ENCODE measurements around the gene OMP.

The OMP gene

DNA sequence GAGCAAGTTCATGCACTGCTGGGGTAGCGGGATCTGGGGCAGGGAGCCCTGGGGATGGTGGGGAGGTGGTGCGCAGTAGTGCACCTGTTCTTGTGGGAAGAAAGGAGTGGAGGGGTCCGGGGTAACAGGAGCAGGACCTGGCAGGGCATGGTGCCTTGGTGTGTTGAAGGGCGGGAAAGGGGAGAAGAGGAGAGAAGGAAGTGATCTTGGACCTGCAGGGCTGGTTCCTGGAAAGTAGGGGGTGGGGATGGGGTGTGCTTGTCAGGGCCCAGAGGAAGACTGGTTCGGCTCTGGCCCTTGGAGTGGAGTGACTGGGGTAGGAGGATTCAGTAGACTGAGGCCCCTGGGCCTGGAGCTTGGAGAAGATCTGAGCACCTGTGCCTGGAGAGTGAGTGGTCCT is 46.7 kb upstream of the OMP start:
- TF ChIP-seq, protein P1, sequence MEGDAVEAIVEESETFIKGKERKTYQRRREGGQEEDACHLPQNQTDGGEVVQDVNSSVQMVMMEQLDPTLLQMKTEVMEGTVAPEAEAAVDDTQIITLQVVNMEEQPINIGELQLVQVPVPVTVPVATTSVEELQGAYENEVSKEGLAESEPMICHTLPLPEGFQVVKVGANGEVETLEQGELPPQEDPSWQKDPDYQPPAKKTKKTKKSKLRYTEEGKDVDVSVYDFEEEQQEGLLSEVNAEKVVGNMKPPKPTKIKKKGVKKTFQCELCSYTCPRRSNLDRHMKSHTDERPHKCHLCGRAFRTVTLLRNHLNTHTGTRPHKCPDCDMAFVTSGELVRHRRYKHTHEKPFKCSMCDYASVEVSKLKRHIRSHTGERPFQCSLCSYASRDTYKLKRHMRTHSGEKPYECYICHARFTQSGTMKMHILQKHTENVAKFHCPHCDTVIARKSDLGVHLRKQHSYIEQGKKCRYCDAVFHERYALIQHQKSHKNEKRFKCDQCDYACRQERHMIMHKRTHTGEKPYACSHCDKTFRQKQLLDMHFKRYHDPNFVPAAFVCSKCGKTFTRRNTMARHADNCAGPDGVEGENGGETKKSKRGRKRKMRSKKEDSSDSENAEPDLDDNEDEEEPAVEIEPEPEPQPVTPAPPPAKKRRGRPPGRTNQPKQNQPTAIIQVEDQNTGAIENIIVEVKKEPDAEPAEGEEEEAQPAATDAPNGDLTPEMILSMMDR (IDR thresholded peaks at IDR 0.05): no peak
- no peaks in the 10 kb centered on the region for H3K27me3 ChIP-seq (ENCODE audit: control insufficient read depth, insufficient read depth, low read length)

DNA sequence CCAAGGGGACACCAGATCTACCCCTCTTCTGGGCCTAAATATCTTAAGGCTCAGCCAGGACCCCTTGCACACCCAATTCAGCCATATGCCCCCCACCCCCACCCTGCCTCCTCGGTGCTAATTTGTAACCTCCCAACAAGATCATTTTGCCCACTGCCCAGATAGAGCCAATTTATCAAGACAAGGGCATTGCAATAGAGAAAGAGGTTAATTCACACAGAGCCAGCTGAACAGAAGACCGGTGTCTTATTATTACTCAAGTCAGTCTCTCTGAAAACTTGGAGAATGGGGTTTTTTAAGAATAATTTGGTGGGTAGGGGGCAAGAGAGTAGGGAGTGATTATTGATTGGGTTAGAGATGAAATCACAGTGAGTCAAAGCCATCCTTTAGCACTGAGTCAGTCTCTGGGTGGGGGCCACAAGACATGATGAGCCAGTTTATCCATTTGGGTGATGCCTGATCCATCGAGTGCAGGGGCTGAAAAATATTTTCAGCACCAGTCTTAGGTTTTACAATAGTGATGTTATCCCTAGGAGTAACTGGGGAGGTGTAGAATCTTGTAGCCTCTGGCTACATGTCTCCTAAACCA is 45.7 kb upstream of the OMP start:
- H3K27me3 ChIP-seq (ENCODE audit: control insufficient read depth, insufficient read depth, low read length): no peaks in the 10 kb centered on the region
- H3K9ac ChIP-seq: no peak overlapping the region
- no peak overlapping the region for H3K27ac ChIP-seq
- H3K9me3 ChIP-seq (ENCODE audit: control insufficient read depth, low read length): no peaks in the 10 kb centered on the region
- H3K4me2 ChIP-seq (ENCODE audit: low read length): no peak overlapping the region
- H3K4me1 ChIP-seq: no peaks in the 10 kb centered on the region
- H3K4me3 ChIP-seq (ENCODE audit: low read depth, low read length): no peak overlapping the region
- H2AFZ ChIP-seq: no peak overlapping the region
- TF ChIP-seq, protein P1 (IDR thresholded peaks at IDR 0.05): no peak
- no peaks in the 10 kb centered on the region for H3K79me2 ChIP-seq
- H3K36me3 ChIP-seq (ENCODE audit: control insufficient read depth, insufficient read depth, low read length): no peaks in the 10 kb centered on the region

More for the DNA sequence above, 46.7 kb upstream of the OMP start:
- H3K4me1 ChIP-seq: no peaks in the 10 kb centered on the region
- H3K9ac ChIP-seq: no peak overlapping the region
- H3K4me2 ChIP-seq (ENCODE audit: low read length): no peak overlapping the region
- H3K79me2 ChIP-seq: no peaks in the 10 kb centered on the region
- no peaks in the 10 kb centered on the region for H3K36me3 ChIP-seq (ENCODE audit: control insufficient read depth, insufficient read depth, low read length)
- H3K9me3 ChIP-seq (ENCODE audit: control insufficient read depth, low read length): no peaks in the 10 kb centered on the region
- H2AFZ ChIP-seq: no peak overlapping the region
- no peak overlapping the region for H3K4me3 ChIP-seq (ENCODE audit: low read depth, low read length)
- H3K27ac ChIP-seq: no peak overlapping the region

DNA sequence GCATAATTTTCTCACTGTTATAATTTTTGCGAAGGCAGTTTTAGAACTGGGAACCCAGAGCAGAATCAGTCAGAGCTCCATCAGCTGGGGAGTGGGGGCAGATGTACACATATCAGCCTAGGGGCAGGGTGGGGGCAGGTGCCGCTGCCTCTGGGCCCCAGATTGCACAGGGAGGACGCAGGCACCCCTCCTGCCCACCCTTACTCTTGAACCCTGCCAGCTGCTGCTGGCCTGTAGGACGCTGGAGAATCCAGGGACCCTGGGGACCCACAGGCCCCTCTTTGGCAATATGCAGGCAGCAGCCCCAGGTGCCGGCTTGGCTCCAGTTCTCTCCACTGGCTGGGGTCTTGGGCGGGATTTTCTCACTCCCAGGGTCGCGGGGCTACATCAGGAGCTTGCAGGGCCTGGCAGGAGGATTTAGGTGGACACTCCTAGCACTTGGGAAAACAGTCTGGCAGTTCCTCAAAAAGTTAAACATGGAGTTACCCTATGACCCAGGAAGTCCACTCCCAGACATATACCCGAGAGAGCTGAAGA is 44.6 kb upstream of the OMP start:
- Histone ChIP-seq H3K9ac (no peak overlapping the region), H3K27ac (no peak overlapping the region), H3K9me3 (ENCODE audit: control insufficient read depth, low read length) (no peaks in the 10 kb centered on the region), H3K36me3 (ENCODE audit: control insufficient read depth, insufficient read depth, low read length) (no peaks in the 10 kb centered on the region), H3K27me3 (ENCODE audit: control insufficient read depth, insufficient read depth, low read length) (no peaks in the 10 kb centered on the region), H3K4me1 (no peaks in the 10 kb centered on the region), H2AFZ (no peak overlapping the region), H3K79me2 (no peaks in the 10 kb centered on the region), H3K4me2 (ENCODE audit: low read length) (no peak overlapping the region), H3K4me3 (ENCODE audit: low read depth, low read length) (no peak overlapping the region)
- TF ChIP-seq, protein P1 (IDR thresholded peaks at IDR 0.05): no peak

DNA sequence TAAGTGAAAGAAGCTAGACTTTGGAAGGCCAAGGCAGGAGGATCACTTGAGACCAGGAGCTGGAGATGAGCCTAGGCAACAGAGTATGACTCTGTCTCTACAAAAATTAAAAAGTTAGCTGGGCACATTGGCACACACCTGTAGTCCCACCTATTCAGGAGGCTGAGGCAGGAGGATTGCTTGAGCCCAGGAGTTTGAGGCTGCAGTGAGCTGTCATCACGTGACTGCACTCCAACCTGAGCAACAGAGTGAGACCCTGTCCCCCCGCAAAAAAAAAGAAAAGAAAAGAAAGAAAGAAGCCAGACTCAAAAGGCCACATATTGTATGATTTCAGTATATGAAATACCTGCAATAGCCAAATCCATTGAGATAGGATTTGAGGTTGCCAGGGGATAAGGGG is 43.7 kb upstream of the OMP start:
- Histone ChIP-seq H3K9me3 (ENCODE audit: control insufficient read depth, low read length) (no peaks in the 10 kb centered on the region), H3K27ac (no peak overlapping the region), H3K79me2 (no peaks in the 10 kb centered on the region), H3K4me3 (ENCODE audit: low read depth, low read length) (no peak overlapping the region), H3K4me1 (no peaks in the 10 kb centered on the region), H3K4me2 (ENCODE audit: low read length) (no peak overlapping the region), H3K27me3 (ENCODE audit: control insufficient read depth, insufficient read depth, low read length) (no peaks in the 10 kb centered on the region), H3K9ac (no peak overlapping the region), H2AFZ (no peak overlapping the region), H3K36me3 (ENCODE audit: control insufficient read depth, insufficient read depth, low read length) (no peaks in the 10 kb centered on the region)
- TF ChIP-seq, protein P1 (IDR thresholded peaks at IDR 0.05): no peak

DNA sequence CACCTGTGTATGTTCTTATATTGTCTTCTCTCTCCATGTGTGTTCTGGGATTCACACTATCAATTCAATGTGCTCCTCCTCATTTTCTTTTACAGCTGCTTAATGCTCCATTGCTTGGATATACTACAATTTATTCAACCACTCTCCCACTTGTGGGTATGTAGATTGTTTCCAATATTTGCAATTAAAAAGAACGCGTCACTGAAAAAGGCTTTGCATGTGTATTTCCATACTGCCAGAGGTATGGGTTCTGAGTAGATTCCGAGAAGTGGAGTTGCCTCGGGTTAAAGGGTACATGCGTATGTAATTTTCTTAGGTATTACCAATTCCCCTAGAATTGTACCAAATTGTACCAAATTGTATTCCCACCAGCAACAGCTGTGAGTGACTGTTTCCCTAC is 42.8 kb upstream of the OMP start:
- Histone ChIP-seq H3K9me3 (ENCODE audit: control insufficient read depth, low read length) (no peaks in the 10 kb centered on the region), H3K4me1 (no peaks in the 10 kb centered on the region), H3K79me2 (no peaks in the 10 kb centered on the region), H2AFZ (no peak overlapping the region), H3K4me2 (ENCODE audit: low read length) (no peak overlapping the region), H3K4me3 (ENCODE audit: low read depth, low read length) (no peak overlapping the region), H3K27me3 (ENCODE audit: control insufficient read depth, insufficient read depth, low read length) (no peaks in the 10 kb centered on the region), H3K9ac (no peak overlapping the region), H3K36me3 (ENCODE audit: control insufficient read depth, insufficient read depth, low read length) (no peaks in the 10 kb centered on the region), H3K27ac (no peak overlapping the region)
- TF ChIP-seq, protein P1 (IDR thresholded peaks at IDR 0.05): no peak

Measured in parathyroid adenoma (tissue), 2 donors.